Inferior parietal cortex (tissue), 1 donor: ENCODE results near the gene MAP3K19.
"Not testable (repeated sequence)": the region's sequence is repeated elsewhere in the genome, so short reads cannot be mapped to it uniquely, and the experiment has no call there.

Source experiments
- DNase-seq: peaks from one replicate; pipeline ENCODE4 v3.0.0-alpha.2; 2016; ENCODE audit errors: extremely low spot score

MAP3K19 gene

DNA sequence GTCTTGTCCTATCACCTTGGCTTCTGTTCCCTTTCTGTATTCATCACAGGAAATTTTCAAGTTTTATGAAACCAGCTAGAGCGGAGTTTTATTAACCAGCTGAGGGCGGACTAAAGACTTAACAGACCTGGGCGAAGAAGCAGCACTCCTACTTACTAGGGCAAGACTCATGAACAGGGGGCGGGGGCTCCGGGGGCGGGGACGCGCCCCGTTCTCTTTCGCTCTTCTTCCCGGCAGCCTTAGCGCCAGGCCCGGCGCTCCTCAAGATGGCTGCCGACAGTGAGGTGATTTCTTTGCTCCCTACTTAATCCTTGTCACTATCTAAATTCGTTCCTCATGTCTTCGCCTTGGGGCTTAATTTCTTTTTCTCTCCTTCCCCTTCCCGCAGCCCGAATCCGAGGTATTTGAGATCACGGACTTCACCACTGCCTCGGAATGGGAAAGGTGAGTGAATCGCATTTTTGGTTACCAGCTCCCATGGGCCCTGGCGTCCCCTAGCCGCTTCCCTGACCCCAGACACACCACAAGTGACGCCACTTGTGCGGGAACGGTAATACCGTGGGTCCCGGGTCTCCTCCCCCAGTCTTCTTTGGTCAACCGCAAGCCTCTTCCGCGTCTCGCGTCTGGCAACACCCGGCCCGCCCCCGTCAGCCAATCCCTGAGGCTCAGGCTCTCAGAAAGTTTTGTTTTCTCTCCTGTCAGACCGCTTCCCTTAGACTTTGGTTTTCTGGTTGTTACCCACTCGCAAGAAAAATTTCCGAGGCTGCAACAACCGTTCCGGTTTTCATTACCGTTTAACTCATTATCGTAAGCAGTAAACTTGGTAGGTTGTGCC is 5.0 kb upstream of the MAP3K19 start, which contains the start of gene RAB3GAP1:
Gene RAB3GAP1 (plus strand): TSS at position 251 of the 835 bp plus-strand sequence. CDS start 16 bp downstream, at position 267.
- DNase-seq, result peak; percentile 77

DNA sequence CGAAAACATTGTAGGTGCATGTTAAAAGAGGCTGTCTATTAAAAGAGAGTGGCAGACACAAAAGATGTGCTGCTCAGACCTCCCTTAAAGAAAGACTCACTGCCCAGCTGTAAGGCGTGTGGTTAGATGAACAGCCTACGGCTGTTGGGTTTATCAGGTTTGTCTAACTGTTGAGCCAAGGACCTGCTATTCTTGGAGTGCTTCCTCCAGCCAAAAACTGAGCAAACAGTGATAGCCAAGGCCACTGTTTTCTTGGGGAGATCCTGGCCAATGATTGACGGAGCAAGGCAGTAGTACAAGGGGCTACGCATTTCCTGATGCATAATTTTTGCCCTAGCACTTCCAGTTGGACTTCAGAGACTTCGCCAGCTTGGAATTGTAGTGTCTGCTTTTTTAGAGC is 3.4 kb upstream of the MAP3K19 start:
- peak; percentile 37 for DNase-seq

DNA sequence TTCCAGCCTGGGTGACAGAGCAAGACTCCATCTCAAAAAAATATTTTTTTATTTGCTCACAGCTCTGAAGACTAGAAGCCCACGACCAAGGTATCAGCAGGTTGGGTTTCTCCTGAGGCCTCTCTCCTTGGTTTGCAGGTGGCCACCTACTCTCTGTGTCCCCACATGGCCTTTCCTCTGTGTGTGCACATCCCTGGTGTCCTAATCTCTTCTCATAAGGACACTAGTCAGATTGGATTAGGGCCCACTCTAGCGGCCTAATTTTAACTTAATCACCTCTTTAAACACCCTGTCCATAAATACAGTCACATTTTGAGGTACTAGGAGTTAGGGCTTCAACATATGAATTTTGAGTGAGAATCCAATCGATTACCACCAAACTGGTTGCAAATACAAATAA is 2.9 kb upstream of the MAP3K19 start:
- DNase-seq, result no peak

DNA sequence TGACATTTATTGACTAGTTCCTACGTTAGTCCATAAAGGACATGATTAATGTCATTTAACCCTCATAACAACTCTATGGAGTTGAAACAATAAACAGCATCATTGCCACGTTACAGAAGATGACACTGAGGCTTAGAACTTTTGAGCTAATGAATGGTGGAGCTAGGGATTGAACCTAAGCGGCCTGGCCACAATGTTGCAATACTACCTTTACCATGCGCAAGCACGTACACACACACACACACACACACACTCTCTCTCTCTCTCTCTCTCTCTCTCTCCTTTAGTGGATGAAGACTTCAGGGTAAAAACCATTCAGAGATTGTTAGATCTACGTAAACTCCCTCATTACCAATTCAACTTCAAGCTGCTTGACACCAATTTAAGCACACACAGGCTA is 875 bp upstream of the MAP3K19 start:
- DNase-seq, result no peak

DNA sequence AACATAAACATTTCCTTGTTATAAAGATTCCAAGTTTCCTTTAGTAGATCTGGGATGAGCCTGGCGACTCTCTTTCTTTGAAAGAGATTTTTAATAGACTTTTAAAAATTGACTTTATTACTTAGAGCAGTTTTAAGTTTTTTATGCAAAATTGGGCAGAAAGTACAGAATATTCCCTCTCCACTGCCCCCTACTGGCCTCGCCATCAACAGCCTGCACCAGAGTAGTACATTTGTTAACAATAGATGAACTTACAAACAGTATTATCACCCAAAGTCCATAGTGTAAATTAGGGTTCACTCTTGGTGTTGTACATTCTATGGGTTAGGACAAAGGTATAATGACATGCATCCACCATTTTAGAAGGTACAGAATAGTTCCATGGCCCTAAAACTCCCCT is 3.9 kb downstream of the MAP3K19 start:
- no peak for DNase-seq

DNA sequence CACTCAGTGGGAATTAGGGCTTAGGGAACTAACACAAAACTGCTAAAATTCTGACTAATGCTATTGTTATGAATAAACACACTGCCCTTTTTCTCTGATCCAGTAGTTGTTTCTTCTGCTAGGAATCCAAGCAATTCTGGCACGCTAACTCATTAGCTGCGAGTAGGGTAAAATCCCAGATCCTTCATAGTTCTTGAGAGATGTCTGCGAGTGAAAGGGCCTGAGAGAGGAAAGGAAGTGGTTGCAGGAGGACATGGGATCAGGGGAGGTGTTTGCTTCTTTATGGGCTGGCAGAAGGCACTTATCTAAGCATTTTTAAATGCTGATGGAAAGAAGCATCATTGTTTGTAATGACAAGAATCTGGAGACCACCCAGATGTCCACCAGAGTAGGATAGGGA is 9.4 kb downstream of the MAP3K19 start:
- no peak for DNase-seq

DNA sequence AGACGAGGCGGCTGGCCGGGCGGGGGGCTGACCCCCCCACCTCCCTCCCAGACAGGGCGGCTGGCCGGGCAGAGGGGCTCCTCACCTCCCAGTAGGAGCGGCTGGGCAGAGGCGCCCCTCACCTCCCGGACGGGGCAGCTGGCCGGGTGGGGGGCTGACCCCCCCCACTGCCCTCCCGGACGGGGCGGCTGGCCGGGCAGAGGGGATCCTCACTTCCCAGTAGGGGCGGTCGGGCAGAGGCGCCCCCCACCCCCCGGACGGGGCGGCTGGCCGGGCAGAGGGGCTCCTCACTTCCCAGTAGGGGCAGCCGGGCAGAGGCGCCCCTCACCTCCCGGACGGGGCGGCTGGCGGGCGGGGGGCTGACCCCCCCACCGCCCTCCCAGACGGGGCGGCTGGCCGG is 14.0 kb downstream of the MAP3K19 start:
- DNase-seq, result not testable (repeated sequence)

DNA sequence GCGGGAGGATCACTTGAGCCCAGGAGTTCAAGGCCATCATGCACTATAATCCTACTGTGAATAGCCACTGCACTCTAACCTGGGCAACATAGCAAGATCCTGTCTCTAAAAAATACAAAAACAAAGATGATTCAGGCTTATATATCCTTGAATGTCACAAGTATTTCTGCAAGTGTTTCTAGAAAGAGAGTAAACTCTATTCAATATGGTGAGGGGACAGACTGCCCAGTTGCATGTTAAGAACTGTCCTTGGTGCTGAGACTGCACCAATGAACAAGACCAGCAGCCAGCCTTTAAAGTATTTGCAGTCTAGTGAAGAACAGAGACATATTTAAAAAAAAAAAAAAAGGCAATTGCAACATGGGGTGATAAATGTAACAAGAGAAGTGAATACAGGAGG is 16.4 kb downstream of the MAP3K19 start:
- no peak for DNase-seq

DNA sequence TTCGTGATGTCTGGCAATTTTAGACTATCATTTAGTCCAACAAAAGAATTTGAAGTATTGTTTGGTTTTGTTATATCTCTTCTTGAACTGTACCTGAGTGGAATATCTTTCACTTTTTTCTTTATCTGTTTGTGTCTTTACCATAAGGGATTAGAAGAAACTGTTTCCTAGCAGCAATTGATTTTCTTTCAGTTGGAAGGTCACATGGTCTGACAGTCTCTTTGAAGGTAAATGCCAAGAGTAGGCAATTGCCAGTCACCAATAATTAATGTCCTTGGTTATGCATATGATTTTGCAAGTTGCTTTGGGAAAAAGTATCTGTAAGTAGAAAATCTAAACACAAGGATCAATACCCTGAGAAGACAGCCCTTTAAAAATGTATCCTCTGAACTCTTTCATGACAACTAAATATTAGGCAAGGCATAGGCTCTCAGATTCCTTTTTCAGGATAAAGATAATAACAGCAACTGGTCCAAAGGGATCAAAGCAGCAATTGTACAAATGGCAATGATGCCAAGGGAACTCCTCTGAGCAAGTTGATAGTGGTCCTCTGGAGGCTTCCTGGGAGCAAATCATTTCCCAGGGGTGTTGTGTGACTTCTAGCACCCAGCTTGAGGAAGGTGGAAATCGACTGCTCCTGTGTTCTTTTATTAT is 17.6 kb downstream of the MAP3K19 start:
- no peak for DNase-seq

DNA sequence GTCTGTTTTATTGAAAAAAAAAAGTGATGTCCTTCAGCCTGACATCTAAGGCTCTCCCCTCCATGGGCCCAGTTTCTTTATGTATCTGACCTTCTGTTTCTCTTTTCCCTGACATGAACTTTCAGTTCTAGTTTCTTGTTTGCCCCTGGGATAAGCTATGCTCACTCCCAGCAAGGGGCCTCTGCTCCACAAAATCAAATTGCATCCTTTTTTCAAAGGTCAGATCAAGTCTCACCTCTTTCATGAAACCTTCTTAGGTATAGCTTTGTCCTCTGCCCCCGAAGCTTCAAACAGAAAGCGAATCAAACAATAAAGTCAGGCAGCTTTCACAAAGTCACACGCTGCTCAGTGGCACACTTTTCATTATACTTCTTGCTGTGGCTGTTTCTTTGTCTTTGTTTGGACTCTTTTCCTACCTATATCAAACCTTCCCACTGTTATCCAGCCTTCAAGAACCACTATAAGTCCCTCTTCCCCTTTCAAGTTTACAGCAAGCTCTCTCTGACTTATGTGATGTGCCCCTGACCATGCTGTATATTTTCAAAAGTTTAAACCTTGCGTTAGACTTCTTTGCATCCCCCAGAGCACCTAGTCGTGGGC is 23.3 kb downstream of the MAP3K19 start:
- no peak for DNase-seq

DNA sequence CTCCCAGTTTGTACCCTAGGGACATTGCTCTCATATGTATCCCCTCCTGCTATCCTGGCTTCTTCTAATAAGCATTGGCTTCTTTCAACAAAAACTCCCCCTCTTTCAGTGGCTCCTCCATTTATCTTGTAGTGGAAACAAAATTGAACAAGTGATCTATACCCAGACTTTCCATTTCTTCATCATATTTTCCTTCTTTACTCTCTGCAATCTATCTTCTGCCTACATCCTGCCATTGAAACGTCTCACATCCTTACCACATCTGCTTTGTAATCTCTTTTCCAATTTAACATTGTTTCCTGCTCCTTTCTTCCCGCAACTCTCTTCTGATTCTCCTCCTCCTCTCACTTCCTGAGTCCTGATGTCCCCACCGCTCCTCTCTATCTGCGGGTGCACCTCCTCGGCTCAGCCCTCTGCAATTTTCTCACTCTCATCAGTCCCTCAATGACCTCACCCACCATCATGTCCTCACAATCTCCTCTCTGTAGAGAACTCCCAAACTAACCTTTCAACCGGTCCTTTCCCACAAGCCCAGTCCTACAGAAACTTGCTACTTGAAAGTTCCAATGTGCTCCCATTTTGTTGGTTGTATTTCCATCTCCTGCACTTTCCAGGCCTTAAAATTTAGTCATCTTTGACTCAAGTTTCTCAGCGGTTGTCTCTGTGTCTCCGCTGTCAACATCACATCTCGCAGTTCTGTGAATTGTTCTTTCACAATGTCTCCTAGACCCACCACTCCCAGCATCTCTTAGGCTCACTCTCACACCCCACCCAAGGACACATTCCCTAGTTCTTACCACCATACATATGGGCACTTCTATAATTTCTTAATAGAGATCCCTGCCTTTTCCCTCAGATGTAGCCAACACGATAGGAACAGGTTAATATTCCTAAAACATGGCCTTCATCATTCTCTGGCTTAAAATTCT is 24.0 kb downstream of the MAP3K19 start:
- DNase-seq, result no peak

DNA sequence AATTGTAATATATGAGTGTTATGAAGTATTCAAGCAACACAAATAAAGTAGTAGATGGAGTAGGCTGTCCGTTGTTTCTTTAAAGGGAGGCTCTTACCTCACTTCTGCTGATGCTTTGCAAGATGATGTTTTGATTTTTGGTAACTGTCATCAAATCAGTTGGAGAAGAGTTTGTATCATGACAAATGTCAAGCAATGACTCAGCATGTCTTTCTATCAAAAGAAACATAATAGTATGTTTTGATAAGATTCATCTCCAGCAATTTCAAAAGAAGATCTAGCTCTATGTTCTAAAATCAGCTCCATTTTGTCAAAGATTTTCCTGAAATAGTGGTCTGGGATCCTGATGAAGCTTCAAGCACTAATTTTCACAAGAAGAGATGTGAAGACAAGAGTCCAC is 25.6 kb downstream of the MAP3K19 start:
- no peak for DNase-seq

DNA sequence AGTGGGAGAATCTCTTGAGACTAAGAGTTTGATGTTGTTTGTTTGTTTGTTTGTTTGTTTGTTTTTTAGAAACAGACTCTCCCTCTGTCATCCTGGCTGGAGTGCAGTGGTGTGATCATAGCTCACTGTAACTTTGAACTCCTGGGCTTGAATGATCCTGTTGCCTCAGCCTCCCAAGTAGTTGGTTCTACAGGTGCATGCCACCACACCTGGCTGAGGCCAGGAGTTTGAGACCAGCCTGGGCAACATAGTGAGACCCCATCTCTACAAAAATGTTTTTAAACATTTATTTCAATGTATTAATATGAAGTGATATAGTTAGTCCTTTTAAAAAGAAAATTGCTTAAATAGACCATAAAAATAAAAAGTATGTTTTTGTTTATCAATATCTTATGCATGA is 35.6 kb downstream of the MAP3K19 start:
- no peak for DNase-seq

DNA sequence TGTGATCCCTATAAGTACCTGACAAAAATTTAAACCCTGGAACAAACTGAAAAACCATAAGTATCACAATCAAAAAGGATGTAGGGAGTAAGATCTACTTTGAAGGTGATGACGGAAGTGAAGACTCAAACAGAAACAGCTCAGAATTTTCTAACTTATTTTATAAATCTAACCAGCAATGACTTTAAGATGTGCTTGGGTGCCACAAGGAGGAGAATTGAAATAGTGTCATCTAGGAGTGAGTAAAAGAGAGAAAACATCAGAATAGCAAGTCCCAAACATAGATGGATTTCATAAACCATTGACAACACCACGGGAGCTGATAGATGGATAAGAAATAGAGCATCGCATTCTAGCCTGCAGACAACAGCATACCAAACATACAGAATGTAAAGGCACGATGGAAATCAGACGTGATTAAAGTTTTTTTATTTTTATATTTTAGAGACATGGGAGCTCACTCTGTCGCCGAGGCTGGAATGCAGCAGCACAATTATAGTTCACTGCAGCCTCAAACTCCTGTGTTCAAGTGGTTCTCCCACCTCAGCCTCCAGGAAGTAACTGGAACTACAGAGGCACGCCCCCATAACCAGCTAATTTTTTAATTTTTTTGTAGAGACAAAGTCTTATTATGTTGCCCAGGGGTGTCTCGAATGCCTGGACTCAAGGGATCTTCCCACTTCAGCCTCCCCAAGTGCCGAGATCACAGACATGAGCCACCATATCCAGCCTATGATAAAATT is 36.9 kb downstream of the MAP3K19 start:
- no peak for DNase-seq

DNA sequence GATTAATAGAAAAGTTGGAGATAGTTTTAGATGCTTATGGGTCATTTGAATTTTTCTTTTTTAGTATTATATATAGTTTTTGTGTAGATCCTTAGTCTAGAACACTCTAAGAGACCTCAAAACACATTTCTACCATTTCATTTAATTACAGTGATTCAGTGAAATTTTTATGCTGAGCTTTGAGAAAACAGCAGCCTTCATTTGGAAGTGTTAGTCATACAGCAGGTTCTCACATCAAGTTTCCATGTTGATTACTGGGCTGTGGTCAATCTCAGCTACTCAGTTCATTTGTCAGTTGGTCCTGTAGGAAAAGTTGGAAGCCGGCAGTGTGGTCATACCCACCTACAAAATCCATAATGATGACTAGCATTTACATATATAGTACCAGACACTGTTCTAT is 37.9 kb downstream of the MAP3K19 start:
- DNase-seq, result no peak

DNA sequence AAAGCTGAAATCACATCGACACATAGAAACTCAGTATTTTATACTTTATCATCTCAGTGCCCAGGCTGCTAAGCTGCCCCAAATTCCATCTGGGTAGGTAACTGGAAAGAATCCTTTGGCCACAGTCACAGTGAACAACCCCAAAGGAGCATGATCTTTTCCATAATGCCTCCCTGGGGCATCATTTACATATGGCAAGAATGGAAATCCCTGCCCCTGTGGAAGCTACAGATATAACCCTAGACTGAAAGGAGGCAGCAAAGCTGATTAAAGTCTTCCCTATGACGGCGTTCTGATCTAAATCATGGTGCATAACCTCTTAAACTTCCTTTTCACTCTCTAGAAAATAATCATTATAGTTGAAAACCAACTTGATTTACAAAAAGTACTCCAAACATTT is 41.5 kb downstream of the MAP3K19 start:
- DNase-seq, result no peak

DNA sequence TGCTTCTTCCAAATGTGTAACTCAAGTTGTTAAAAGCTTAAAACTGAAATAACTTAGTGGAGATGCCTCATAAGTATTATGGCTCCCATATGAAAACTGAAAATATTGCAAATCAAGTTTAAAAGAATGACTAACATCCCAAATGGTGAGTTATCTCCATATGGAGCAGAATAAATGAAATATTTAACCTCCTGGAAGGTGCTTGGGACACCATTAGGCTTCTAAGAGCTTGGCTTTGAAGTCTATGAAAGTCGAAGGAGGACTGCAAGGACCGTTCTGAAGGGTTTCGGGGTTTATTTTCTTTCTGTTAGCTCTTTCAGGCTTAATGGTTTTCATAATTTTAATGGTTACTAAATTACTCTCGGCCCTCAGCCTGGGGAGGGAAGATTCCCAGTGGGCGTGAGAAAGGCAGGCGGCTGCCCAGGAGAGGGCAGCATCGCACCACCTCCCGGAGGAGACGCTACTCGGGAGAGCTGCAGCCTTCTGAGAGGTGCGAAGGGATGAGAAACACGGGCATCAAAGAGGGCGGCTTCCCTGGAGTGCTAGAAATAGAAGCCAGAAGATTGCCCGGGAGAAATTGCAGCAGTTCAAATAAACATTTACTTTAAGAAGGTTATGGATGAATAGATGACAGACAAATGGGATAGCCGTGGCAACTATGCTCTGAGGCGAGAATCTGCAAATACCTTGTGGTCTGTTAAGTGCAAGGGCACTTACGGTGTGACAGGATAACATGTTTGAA is 43.1 kb downstream of the MAP3K19 start:
- peak; percentile 79 for DNase-seq

DNA sequence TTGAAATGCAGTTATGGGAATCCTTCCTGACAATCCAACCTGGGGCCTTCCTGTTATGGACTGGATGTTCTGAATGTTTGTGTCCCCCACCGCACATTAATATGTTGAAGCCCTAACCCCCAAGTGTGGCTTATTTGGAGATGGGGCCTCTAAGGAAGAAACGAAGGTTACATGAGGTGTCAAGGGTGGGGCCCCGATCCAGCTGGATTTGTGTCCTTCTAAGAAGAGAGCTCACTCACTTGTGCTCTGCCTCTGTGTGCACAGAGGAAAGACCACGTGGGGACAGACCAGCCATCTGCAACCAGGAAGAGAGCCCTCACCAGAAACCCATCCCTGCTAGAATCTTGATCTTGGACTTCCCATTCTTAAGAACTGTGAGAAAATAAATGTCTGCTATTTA is 44.4 kb downstream of the MAP3K19 start:
- no peak for DNase-seq

DNA sequence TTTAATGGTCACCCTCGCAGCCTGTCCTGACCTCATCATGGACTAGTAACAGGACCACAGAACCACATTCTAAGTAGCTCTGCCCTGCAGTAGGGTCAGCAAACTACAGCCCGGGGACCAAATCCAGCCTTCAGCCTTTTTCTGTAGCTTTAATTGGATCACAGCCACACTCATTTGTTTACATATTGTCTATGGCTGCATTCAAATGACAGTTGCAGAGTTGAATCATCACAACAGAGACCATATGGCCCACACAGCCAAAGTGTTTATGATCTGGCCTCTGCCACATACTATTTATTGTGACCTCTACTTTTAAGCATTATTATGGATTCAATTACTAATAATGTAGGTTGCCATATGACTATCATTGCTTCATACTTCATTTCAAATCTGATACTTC is 47.7 kb downstream of the MAP3K19 start:
- no peak for DNase-seq

DNA sequence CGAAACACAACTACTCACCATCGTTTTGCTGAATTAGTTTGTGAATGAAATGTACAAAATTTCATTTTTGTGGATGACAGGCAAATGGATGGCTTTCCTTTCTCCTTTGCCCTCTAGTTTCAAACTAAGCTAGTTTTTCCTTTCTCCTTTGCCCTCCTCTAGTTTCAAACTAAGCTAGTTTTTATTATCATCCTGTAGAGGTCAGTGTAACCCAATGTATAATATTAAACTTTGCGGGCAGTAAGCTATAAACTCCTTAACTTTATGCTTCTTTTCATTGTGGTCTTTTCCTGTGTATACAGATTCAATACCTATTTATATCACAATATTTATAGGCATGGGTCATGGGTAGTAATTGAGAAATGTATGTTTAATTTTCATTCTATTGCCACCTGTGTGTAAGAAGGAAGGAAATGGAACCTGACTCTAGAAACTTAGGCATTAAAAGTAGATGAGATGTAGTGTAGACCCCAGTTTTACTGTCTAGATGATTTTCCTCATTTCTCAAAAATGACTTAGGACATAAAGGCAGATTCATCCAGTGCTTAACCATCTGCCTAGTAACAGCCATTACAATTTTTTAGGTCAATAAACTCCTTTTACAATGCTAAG is 58.1 kb downstream of the MAP3K19 start:
- DNase-seq, result peak; percentile 54
